Spleen (tissue), 11 donors: ENCODE data around the gene NME1. TPM values are rescaled to one million over a fixed set of nuclear protein-coding genes. Genes with fewer than 3 reads are reported as not detected.
A peak's percentile ranks its signal among the peaks of the same experiment; 100 is the strongest.

ENCODE experiments used
- DNase-seq: peaks from one replicate; pipeline ENCODE4 v3.0.0-alpha.2; 2020
- H3K27ac ChIP-seq, 8 donors: fragments of 200-600 bp; sonication (generic) in 7 of 8; 1 replicate in 4 of 8; 2 replicates in 4 of 8; pipeline versions ENCODE4 v1.5.0 to v1.8.0; 2016 to 2021; ENCODE audit warnings: inconsistent platforms in 4 of 8, mild to moderate bottlenecking in 4 of 8, moderate library complexity in 1 of 8
- H3K27me3 ChIP-seq, 7 donors: fragments of 200-600 bp; sonication (generic) in 6 of 7; replicated peaks in 1 of 7; 1 replicate in 4 of 7; 2 replicates in 3 of 7; pipeline versions ENCODE4 v1.5.0 to v1.8.0; 2016 to 2021; ENCODE audit warnings: inconsistent platforms in 3 of 7, mild to moderate bottlenecking in 1 of 7
- H3K36me3 ChIP-seq, 6 donors: fragments of 200-600 bp; sonication (generic) in 5 of 6; 1 replicate in 4 of 6; 2 replicates in 2 of 6; pipeline versions ENCODE4 v1.5.0 to v1.8.0; 2016 to 2021; ENCODE audit warnings: inconsistent platforms in 2 of 6
- H3K4me1 ChIP-seq, 6 donors: fragments of 200-600 bp; sonication (generic) in 5 of 6; 1 replicate in 3 of 6; 2 replicates in 3 of 6; pipeline versions ENCODE4 v1.5.0 to v1.8.0; 2016 to 2021; ENCODE audit warnings: inconsistent platforms in 3 of 6
- H3K4me3 ChIP-seq, 8 donors: fragments of 200-600 bp; sonication (generic) in 7 of 8; 1 replicate in 4 of 8; 2 replicates in 4 of 8; pipeline versions ENCODE4 v1.5.0 to v1.8.0; 2016 to 2021; ENCODE audit warnings: inconsistent platforms in 4 of 8, mild to moderate bottlenecking in 4 of 8, moderate library complexity in 2 of 8
- H3K9me3 ChIP-seq, 8 donors: fragments of 200-600 bp; sonication (generic) in 7 of 8; 1 replicate in 4 of 8; 2 replicates in 4 of 8; pipeline versions ENCODE4 v1.5.0 to v1.8.0; 2016 to 2021; ENCODE audit warnings: inconsistent platforms in 4 of 8
- CTCF ChIP-seq, 11 experiments: fragments of 200-600 bp in 7 of 11; fragments of 450-650 bp in 4 of 11; sonication (generic) in 4 of 11; IDR thresholded peaks in 8 of 11; conservative IDR thresholded peaks in 3 of 11; 1 replicate in 7 of 11; 2 replicates in 4 of 11; pipeline versions ENCODE4 v1.4.0 to v1.8.0; 2016 to 2021; ENCODE audit warnings: antibody characterized with exemption in 11 of 11, inconsistent platforms in 4 of 11, mild to moderate bottlenecking in 1 of 11
- POLR2A ChIP-seq, 3 donors: fragments of 450-650 bp; IDR thresholded peaks; one replicate each; pipeline ENCODE4 v1.5.1; 2017; ENCODE audit warnings: antibody characterized with exemption in 3 of 3, mild to moderate bottlenecking in 1 of 3
- POLR2AphosphoS5 ChIP-seq, 3 donors: sonication (generic); formaldehyde crosslinking; IDR thresholded peaks; one replicate each; pipeline ENCODE4 v1.5.1; 2017; ENCODE audit warnings: antibody characterized with exemption in 3 of 3
- WGBS, 5 donors: extraction: QIAGEN DNeasy Blood & Tissue Kit in 3 of 5; methylation state at CpG; one replicate each; pipeline versions ENCODE4 v1.1.5 to v1.1.7; 2013 to 2018; 5-methylcytosine and 5-hydroxymethylcytosine counted together
- intact Hi-C: fragments of 100-400 bp; cut with DNase I; formaldehyde crosslinking; loops from one replicate; pipeline ENCODE4 v1.15.0; 2023; ENCODE audit warnings: low total_unique reads
- polyA plus RNA-seq, 3 donors: library from polyadenylated mRNA; stranded (reverse); fragments of 200-250 nt; gene quantifications; one replicate each; pipeline ENCODE4 v1.2.1, GENCODE V29; 2013
- total RNA-seq, 7 donors: library from RNA; depleted of rRNA in 3 of 7; stranded (reverse); fragments of >200 nt in 3 of 7; fragmentation: NEBNext Ultra II Directional in 4 of 7; extraction: Animal tissue kit (Norgen Biotek cat#: 25700) in 4 of 7; gene quantifications; one replicate each; pipeline versions ENCODE4 v1.1.0 to v1.2.1, GENCODE V29; 2016 to 2021
- donor health status: healthy with polysubstance abuse.
- donor health status: DM: no; HTN: no; CAD: no; lungs with moderate emphysema.
- donor health status: DM: no; HTN: no; CAD: no.
- donor health status: Bipolar disorder and iron deficiency.
- donor health status: healthy.
- donor health status: DM: no; HTN: no; CAD: no.
- donor health status: DM: yes; HTN: yes; CAD: no.

Gene NME1
- total and polyA plus RNA-seq, 10 donors, result 21.2 to 142 (median 40.6) TPM

GRCh38 chr17:51149163-51149562 lies 4.2 kb upstream of the NME1 start:
- TF ChIP-seq POLR2AphosphoS5 (IDR thresholded peaks at IDR 0.05), result no peak
- no peak for TF ChIP-seq CTCF (IDR thresholded peaks at IDR 0.05 in 8 of 11, conservative IDR thresholded peaks at IDR 0.05 in 3 of 11)
- TF ChIP-seq POLR2A (IDR thresholded peaks at IDR 0.05), result no peak
- DNase-seq, result no peak
- Histone ChIP-seq H3K36me3 (no peaks in the 10 kb centered on the region), H3K9me3 (no peaks in the 10 kb centered on the region), H3K4me1 (peaks cover 2 to 16% (median 14%) of the 10 kb centered on the region in 6 donors), H3K4me3 (no peak overlapping the region), H3K27me3 (no peaks in the 10 kb centered on the region), H3K27ac (no peak overlapping the region)
- intact Hi-C loops, result no loop called here
- 92 to 100% (median 98%) methylated on average over 2 of the region's 2 CpGs for WGBS, 5 donors

GRCh38 chr17:51150932-51151331 lies 2.4 kb upstream of the NME1 start:
- WGBS, 5 donors, result 84 to 89% (median 87%) methylated on average over 5 of the region's 5 CpGs
- Histone ChIP-seq H3K27me3 (no peaks in the 10 kb centered on the region), H3K4me3 (no peak overlapping the region), H3K36me3 (peaks cover 0 to 3% (median 0%) of the 10 kb centered on the region in 6 donors), H3K4me1 (peaks cover 6 to 32% (median 26%) of the 10 kb centered on the region in 6 donors), H3K9me3 (no peaks in the 10 kb centered on the region), H3K27ac (no peak overlapping the region)
- intact Hi-C loops, result loop anchor here (5.0 kb wide), 1 partner anchor 149 kb away; no protein-coding TSS in a partner anchor
- DNase-seq, result no peak
- TF ChIP-seq POLR2AphosphoS5 (IDR thresholded peaks at IDR 0.05), result no peak
- no peak for TF ChIP-seq POLR2A (IDR thresholded peaks at IDR 0.05)
- no peak for TF ChIP-seq CTCF (IDR thresholded peaks at IDR 0.05 in 8 of 11, conservative IDR thresholded peaks at IDR 0.05 in 3 of 11)

GRCh38 chr17:51152766-51153209 lies 571 bp upstream of the NME1 start:
- Histone ChIP-seq H3K4me1 (peaks cover 6 to 32% (median 26%) of the 10 kb centered on the region in 6 donors), H3K4me3 (peak overlapping the region in 6 of 8 donors; percentile 75 to 96 (median 86)), H3K27ac (peak overlapping the region; percentile 61 to 92 (median 90)), H3K9me3 (no peaks in the 10 kb centered on the region), H3K27me3 (no peaks in the 10 kb centered on the region), H3K36me3 (peaks cover 0 to 22% (median 15%) of the 10 kb centered on the region in 6 donors)
- WGBS, 5 donors, result 19 to 30% (median 22%) methylated on average over 8 of the region's 8 CpGs
- DNase-seq, result no peak
- intact Hi-C loops, result loop anchor here (5.0 kb wide), 1 partner anchor 150 kb away; no protein-coding TSS in a partner anchor
- TF ChIP-seq POLR2AphosphoS5 (IDR thresholded peaks at IDR 0.05) (no peak), POLR2A (IDR thresholded peaks at IDR 0.05) (no peak), CTCF (IDR thresholded peaks at IDR 0.05 in 8 of 11, conservative IDR thresholded peaks at IDR 0.05 in 3 of 11) (no peak)

GRCh38 chr17:51154176-51154575 lies 817 bp downstream of the NME1 start:
- H3K27ac ChIP-seq, result peak overlapping the region in 4 of 8 donors; percentile 63 to 92 (median 91)

More at GRCh38 chr17:51154176-51154575, 817 bp downstream of the NME1 start:
- intact Hi-C loops, result loop anchor here (5.0 kb wide), 1 partner anchor 152 kb away; no protein-coding TSS in a partner anchor
- TF ChIP-seq CTCF (IDR thresholded peaks at IDR 0.05 in 8 of 11, conservative IDR thresholded peaks at IDR 0.05 in 3 of 11), result no peak
- no peak for TF ChIP-seq POLR2A (IDR thresholded peaks at IDR 0.05)
- no peak for TF ChIP-seq POLR2AphosphoS5 (IDR thresholded peaks at IDR 0.05)
- Histone ChIP-seq H3K4me3 (peak overlapping the region; percentile 59 to 96 (median 84)), H3K4me1 (peaks cover 6 to 32% (median 26%) of the 10 kb centered on the region in 6 donors), H3K27me3 (no peaks in the 10 kb centered on the region), H3K36me3 (peaks cover 0 to 32% (median 22%) of the 10 kb centered on the region in 6 donors), H3K9me3 (no peaks in the 10 kb centered on the region)
- WGBS, 5 donors, result 11 to 15% (median 13%) methylated on average over 6 of the region's 6 CpGs
- no peak for DNase-seq
